Measurements from ENCODE around the gene DKC1. TPM values are rescaled to one million over a fixed set of nuclear protein-coding genes. Genes with fewer than 3 reads are reported as not detected.
"Not testable (repeated sequence)": the region's sequence is repeated elsewhere in the genome, so short reads cannot be mapped to it uniquely, and the experiment has no call there.

Gene DKC1
- polyA plus RNA-seq, 6 donors from 2014 or later, result 28.3 to 44.6 (median 42.6) TPM

GRCh38 chrX:154804957-154805695 lies 42.5 kb downstream of the DKC1 start, which contains the start of gene MPP1:
TSS of gene MPP1 (minus strand) at chrX:154805485. CDS start at chrX:154805373, 112 bp downstream.
- no peaks in the 10 kb centered on the region for H3K27me3 Mint-ChIP-seq

DNA sequence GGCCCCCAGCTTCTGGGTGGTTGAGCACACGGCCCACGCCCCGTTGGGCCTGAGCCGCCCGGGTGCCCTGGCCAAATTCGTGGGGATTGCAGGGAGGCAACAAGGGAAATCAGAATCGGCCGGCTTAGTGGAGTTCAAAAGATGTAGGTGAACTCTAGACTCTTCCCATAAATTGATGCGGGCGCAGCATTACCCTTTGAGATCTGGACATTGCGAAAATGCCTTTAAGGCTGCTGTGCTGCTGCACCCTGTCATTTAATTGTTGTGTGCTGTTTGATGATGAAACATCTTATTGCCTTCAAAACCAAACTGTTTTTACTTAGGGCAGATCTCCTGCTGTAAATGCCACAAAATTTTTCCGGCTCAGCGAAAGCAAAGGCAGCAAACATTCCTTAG lies 43.0 kb downstream of the DKC1 start:
- H3K36me3 Mint-ChIP-seq, result no peaks in the 10 kb centered on the region
- peaks cover 0 to 4% (median 0%) of the 10 kb centered on the region in 7 donors for H3K9me3 Mint-ChIP-seq
- peaks cover 7 to 10% (median 9%) of the 10 kb centered on the region in 3 donors for H3K4me1 Mint-ChIP-seq
- no peaks in the 10 kb centered on the region for H3K27me3 Mint-ChIP-seq
- peak overlapping the region; percentile 74 to 89 (median 86) for H3K4me3 Mint-ChIP-seq
- H3K27ac Mint-ChIP-seq, result peak overlapping the region in 1 of 6 donors; percentile 65
- DNase-seq, result no peak
- ATAC-seq (ENCODE audit: low read depth in 2 of 2), result no peak

More at GRCh38 chrX:154804957-154805695, 42.5 kb downstream of the DKC1 start, which contains the start of gene MPP1:
- peak within 1 kb of the TSS; percentile 74 to 89 (median 86) for H3K4me3 Mint-ChIP-seq
- H3K4me1 Mint-ChIP-seq, result peaks cover 9 to 12% (median 9%) of the 10 kb centered on the region in 3 donors
- peak; percentile 97 to 99 for ATAC-seq (ENCODE audit: low read depth in 2 of 2)
- DNase-seq, result peak; percentile 75
- H3K27ac Mint-ChIP-seq, result peak within 1 kb of the TSS in 2 of 6 donors; percentile 27 to 65
- peaks cover 0 to 4% (median 0%) of the 10 kb centered on the region in 7 donors for H3K9me3 Mint-ChIP-seq
- H3K36me3 Mint-ChIP-seq, result no peaks in the 10 kb centered on the region

DNA sequence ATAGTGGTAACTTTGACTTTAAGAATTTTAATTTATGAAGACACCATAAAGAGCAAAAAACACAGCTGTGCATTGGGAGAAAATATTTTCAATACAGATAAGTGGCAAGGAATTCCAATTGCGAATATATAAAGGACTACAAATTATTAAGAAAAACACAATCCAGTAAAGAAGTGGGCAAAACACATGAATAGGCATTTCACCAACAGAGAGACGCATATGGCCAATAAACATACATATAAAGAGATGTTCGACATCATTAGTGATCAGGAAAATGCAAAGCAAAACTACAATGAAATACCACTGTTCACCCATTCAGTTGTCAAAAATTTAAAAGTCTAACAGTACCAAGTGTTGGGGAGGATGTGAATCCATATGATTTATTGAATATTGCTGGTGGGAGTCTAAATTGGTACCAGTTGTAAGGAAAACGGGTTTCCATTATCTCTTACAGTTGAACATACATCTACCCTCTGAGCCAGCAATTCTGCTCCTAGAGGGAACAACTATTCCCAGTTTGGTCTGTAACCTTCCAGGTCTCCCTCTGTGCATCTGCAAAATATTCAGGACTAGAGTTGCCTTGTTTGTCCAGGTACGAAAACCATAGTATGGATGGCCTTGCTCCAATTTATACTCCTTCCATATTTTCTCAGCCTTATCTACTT lies 44.3 kb downstream of the DKC1 start:
- Mint-ChIP-seq H3K4me1 (peaks cover 6 to 7% (median 6%) of the 10 kb centered on the region in 3 donors), H3K36me3 (no peaks in the 10 kb centered on the region), H3K9me3 (peaks cover 0 to 4% (median 0%) of the 10 kb centered on the region in 7 donors), H3K27me3 (no peaks in the 10 kb centered on the region), H3K4me3 (peak overlapping the region in 2 of 8 donors; percentile 18 to 45), H3K27ac (no peak overlapping the region)
- no peak for DNase-seq
- ATAC-seq (ENCODE audit: low read depth in 2 of 2), result no peak

DNA sequence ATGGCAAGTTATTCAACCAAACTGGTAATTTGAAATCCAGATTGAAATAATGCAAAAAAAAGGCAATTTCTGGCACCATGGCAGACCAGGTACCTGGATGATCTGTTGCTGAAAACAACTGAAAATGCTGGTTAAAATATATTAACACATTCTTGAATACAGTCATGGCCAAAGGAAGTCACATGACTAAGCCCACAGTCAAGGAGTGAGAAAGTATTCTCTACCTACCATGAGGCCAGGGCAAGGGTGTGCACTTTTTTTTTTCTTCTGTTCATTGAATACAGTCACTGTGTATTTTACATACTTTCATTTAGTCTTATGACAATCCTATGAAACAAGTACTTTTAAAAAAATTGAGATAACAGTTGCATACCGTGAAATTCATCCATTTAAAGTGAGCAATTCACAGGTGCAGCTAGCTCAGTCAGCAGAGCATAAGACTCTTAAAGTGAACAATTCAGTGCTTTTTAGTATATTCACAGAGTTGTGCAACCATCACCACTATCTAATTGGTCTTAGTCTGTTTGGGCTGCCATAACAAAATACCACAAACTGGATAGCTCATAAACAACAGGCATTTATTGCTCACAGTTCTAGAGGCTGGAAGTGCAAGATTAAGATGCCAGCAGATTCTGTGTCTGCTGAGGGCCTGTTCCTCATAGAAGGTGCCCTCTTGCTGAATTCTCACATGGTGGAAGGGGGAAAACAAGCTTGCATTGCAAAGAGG lies 47.4 kb downstream of the DKC1 start:
- Mint-ChIP-seq H3K27ac (no peak overlapping the region), H3K4me1 (no peaks in the 10 kb centered on the region), H3K36me3 (no peaks in the 10 kb centered on the region), H3K9me3 (peaks cover 0 to 4% (median 0%) of the 10 kb centered on the region in 7 donors), H3K27me3 (no peaks in the 10 kb centered on the region), H3K4me3 (no peak overlapping the region)
- ATAC-seq (ENCODE audit: low read depth in 2 of 2), result no peak
- DNase-seq, result no peak

GRCh38 chrX:154812341-154813101 lies 49.9 kb downstream of the DKC1 start:
- H3K4me1 Mint-ChIP-seq, result no peaks in the 10 kb centered on the region
- peak overlapping the region in 1 of 6 donors; percentile 59 for H3K27ac Mint-ChIP-seq
- H3K36me3 Mint-ChIP-seq, result no peaks in the 10 kb centered on the region
- H3K9me3 Mint-ChIP-seq, result peaks cover 0 to 1% (median 0%) of the 10 kb centered on the region in 7 donors
- DNase-seq (no peak), ATAC-seq (ENCODE audit: low read depth in 2 of 2) (no peak)
- H3K27me3 Mint-ChIP-seq, result no peaks in the 10 kb centered on the region
- no peak overlapping the region for H3K4me3 Mint-ChIP-seq

GRCh38 chrX:154813801-154814200 lies 51.1 kb downstream of the DKC1 start:
- H3K36me3 Mint-ChIP-seq, result no peaks in the 10 kb centered on the region
- H3K4me1 Mint-ChIP-seq, result peaks cover 0 to 2% (median 0%) of the 10 kb centered on the region in 3 donors
- H3K4me3 Mint-ChIP-seq, result no peak overlapping the region
- H3K27me3 Mint-ChIP-seq, result no peaks in the 10 kb centered on the region
- no peak for ATAC-seq (ENCODE audit: low read depth in 2 of 2)
- no peak overlapping the region for H3K27ac Mint-ChIP-seq
- peaks cover 0 to 1% (median 0%) of the 10 kb centered on the region in 7 donors for H3K9me3 Mint-ChIP-seq
- DNase-seq, result no peak

DNA sequence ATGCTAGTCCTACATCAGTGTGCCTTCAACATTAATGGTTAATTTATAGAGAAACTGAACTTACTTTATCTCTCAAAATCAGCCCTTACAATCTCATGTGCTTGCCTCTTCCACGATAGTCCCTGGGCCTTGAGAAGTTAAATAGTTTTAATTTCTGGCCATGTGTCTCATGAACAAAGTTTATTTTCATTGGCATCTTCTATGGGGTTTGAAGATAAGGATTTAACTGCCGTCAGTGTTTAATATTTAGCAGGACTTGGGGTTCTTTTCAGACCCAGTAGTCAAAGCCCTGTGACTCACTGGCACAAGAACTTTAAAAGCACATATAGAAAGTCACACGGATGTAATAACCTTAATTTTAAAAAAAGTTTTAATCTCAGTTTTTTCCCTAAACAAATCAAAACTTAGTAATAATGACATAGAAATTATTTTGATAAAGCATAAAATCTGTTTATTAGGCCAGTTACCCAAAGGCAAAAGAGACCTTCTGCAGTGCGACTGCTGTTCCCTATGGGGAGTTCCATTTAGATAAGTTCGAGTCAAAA lies 52.7 kb downstream of the DKC1 start:
- Mint-ChIP-seq H3K4me1 (peaks cover 13 to 17% (median 14%) of the 10 kb centered on the region in 3 donors), H3K36me3 (no peaks in the 10 kb centered on the region)

DNA sequence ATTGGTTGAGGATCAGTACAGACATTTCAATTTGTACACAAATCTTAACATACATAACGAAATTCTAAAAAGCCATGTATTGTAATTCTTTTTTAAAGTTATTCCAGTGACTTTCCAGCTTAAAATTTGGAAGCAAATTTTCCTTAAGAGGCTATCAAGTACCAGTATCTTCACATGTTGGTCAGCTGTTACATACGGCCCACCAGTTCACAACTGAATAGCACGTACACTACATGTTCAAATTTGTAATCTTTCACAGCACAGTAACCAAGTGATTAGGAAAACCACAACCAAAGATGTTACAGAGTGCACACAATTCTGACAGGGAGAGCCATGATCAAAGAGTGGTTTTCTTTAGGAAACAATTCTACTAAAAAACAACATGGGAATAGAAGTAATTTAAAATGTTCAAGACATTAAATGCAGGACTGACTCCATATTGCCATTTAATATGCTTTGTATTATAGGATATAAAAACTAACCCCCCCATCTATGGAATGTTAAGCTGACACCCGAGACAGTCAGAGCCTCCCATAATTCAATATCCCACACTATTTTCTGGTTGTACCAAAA lies 53.7 kb downstream of the DKC1 start:
- H3K4me3 Mint-ChIP-seq; ATAC-seq (ENCODE audit: low read depth in 2 of 2); H3K27ac Mint-ChIP-seq; DNase-seq; H3K36me3 Mint-ChIP-seq; H3K9me3 Mint-ChIP-seq; H3K27me3 Mint-ChIP-seq: not testable (repeated sequence)
- H3K4me1 Mint-ChIP-seq, result peaks cover 13 to 17% (median 14%) of the 10 kb centered on the region in 3 donors

More for the DNA sequence above, 52.7 kb downstream of the DKC1 start:
- Mint-ChIP-seq H3K9me3 (peaks cover 0 to 4% (median 0%) of the 10 kb centered on the region in 7 donors), H3K4me3 (no peak overlapping the region), H3K27me3 (no peaks in the 10 kb centered on the region), H3K27ac (no peak overlapping the region)
- no peak for DNase-seq
- no peak for ATAC-seq (ENCODE audit: low read depth in 2 of 2)

DNA sequence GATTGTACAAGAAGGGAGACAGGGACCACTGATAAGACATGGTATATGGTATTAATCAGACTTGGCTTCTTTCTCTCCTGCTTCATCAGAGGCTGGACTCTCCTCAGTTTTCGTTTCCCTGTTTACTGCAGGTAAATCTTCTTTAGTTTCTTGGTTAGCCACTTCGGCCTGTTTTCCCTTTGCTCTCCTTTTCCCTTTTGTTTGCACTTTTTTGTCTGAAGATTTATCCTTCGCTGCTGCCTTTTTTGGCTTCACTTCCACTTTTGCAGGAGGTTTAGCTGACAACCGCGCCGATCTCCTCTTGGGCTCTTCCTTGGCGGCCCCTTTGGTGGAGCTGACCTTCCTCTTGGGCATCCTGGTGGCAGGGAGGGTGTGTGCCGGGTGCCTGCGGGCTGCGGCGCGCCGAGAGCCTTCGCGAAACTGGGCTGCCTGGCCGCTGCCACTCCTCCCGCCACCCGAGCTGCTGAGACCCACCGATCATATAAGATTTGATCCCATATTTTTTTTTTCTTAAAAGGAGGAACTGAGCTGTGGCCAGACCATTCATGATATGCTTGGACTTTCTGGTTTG lies 54.5 kb downstream of the DKC1 start:
- not testable (repeated sequence) for H3K9me3 Mint-ChIP-seq; ATAC-seq (ENCODE audit: low read depth in 2 of 2); H3K27me3 Mint-ChIP-seq; DNase-seq; H3K36me3 Mint-ChIP-seq; H3K27ac Mint-ChIP-seq; H3K4me3 Mint-ChIP-seq
- H3K4me1 Mint-ChIP-seq, result peaks cover 14 to 17% (median 14%) of the 10 kb centered on the region in 3 donors

DNA sequence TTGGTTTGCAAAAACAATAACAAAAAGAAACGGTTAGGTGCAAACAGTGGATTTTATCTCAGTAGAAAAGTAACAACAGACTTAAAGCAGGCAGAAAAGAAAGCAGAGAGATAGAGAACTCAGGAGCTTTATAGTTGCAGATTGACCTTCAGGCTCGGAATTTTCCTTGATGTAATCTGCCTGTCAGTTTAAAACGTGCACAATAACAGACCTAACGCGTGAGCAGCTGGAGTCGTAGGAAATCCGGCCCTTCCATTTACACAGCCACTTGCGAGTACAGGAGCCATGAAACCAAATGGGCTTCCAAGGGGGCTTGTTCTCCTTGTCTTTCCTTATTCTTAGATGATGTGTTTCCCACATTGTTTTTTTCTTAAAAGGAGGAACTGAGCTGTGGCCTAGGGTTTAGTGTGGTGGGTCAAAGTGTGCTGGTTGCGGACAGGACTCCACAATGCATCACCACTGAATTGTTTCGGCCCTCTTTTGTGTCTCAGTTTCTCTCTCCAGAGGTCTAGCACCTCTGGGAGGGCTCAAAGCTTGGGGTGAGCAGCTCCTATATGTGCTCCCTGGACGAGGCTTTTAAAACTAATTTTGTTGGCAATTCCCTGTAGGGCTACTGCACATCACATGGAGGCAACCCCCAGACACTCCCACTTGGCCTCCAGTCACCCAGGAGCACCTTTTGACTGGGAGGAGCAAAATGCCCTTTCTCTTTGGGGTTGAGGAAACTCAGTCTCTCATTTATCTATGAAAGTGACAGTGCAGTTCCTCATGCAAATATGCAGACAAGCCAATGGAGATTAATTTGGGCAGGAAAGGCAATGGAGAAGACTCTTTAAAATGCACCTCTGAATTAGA lies 56.5 kb downstream of the DKC1 start:
- Mint-ChIP-seq H3K9me3 (peaks cover 0 to 5% (median 0%) of the 10 kb centered on the region in 7 donors), H3K36me3 (no peaks in the 10 kb centered on the region), H3K27ac (peak overlapping the region in 3 of 6 donors; percentile 4 to 81 (median 29)), H3K27me3 (no peaks in the 10 kb centered on the region), H3K4me1 (peaks cover 15 to 21% (median 17%) of the 10 kb centered on the region in 3 donors), H3K4me3 (peak overlapping the region in 1 of 8 donors; percentile 35)
- DNase-seq (no peak), ATAC-seq (ENCODE audit: low read depth in 2 of 2) (peak; percentile 32 to 34)

DNA sequence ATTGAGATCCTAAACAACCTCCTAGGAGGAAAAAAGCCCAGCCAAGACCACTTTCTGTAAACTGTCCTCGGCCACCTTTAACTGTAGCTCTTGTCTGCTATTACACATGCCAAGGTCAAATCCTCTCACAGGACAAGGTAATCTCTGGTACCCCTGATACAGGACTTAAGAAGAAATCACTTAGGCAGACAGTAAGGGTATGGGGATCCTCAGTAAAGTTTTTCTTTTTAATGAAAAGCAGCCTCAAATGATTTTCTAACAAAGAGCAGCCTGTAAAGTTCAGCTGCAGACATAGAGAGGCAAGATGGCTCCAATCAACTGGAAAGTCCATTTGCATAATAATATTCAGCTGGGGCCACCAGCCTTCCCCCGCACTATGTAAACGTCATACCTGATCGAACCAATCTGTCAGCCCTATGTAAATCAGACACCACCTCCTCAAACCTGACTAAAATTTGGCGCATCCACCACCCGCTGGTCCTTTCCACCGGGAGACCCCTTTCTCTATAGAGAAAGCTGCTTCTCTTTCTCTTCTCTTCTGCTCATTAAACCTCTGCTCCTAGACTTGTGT lies 57.2 kb downstream of the DKC1 start:
- H3K4me1 Mint-ChIP-seq, result peaks cover 15 to 21% (median 17%) of the 10 kb centered on the region in 3 donors
- H3K4me3 Mint-ChIP-seq, result peak overlapping the region in 5 of 8 donors; percentile 15 to 67 (median 39)
- H3K36me3 Mint-ChIP-seq, result no peaks in the 10 kb centered on the region
- DNase-seq, result peak; percentile 48
- H3K9me3 Mint-ChIP-seq, result peaks cover 0 to 5% (median 0%) of the 10 kb centered on the region in 7 donors
- peak overlapping the region in 3 of 6 donors; percentile 3 to 74 (median 4) for H3K27ac Mint-ChIP-seq
- peak; percentile 98 for ATAC-seq (ENCODE audit: low read depth in 2 of 2)
- no peaks in the 10 kb centered on the region for H3K27me3 Mint-ChIP-seq

All from naive B cell (primary cell).